ENCODE measurements around the gene BNC2.

The BNC2 gene

GRCh38 chr9:16715404-16715803 lies 155.1 kb downstream of the BNC2 start:
- DNase-seq (ENCODE audit: low read depth in 3 of 3) = no peak

GRCh38 chr9:16712787-16713186 lies 157.7 kb downstream of the BNC2 start:
- DNase-seq (ENCODE audit: low read depth in 3 of 3) = no peak

- DNase-seq (ENCODE audit: low read depth in 3 of 3) = no peak
Observed at GRCh38 chr9:16710888-16711287, 159.6 kb downstream of the BNC2 start.

- no peak for DNase-seq (ENCODE audit: low read depth in 3 of 3)
Observed at GRCh38 chr9:16709924-16710323, 160.5 kb downstream of the BNC2 start.

GRCh38 chr9:16708656-16709435 lies 161.6 kb downstream of the BNC2 start:
- DNase-seq (ENCODE audit: low read depth in 3 of 3) = no peak

GRCh38 chr9:16705111-16705604 lies 165.3 kb downstream of the BNC2 start:
- DNase-seq (ENCODE audit: low read depth in 3 of 3) = no peak

GRCh38 chr9:16704116-16705110 lies 166.1 kb downstream of the BNC2 start:
- no peak for DNase-seq (ENCODE audit: low read depth in 3 of 3)

GRCh38 chr9:16701347-16701746 lies 169.1 kb downstream of the BNC2 start:
- DNase-seq (ENCODE audit: low read depth in 3 of 3) = no peak

GRCh38 chr9:16693616-16694015 lies 176.9 kb downstream of the BNC2 start:
- DNase-seq (ENCODE audit: low read depth in 3 of 3) = no peak

- DNase-seq (ENCODE audit: low read depth in 3 of 3) = no peak
Observed at GRCh38 chr9:16690628-16691027, 179.8 kb downstream of the BNC2 start.

GRCh38 chr9:16690205-16690604 lies 180.3 kb downstream of the BNC2 start:
- no peak for DNase-seq (ENCODE audit: low read depth in 3 of 3)

GRCh38 chr9:16689351-16689938 lies 181.0 kb downstream of the BNC2 start:
- no peak for DNase-seq (ENCODE audit: low read depth in 3 of 3)

- no peak for DNase-seq (ENCODE audit: low read depth in 3 of 3)
Observed at GRCh38 chr9:16688814-16689213, 181.7 kb downstream of the BNC2 start.

GRCh38 chr9:16687678-16688369 lies 182.6 kb downstream of the BNC2 start:
- DNase-seq (ENCODE audit: low read depth in 3 of 3) = no peak

GRCh38 chr9:16683326-16683725 lies 187.1 kb downstream of the BNC2 start:
- no peak for DNase-seq (ENCODE audit: low read depth in 3 of 3)

- DNase-seq (ENCODE audit: low read depth in 3 of 3) = no peak
Observed at GRCh38 chr9:16682273-16682672, 188.2 kb downstream of the BNC2 start.

GRCh38 chr9:16681652-16681987 lies 188.8 kb downstream of the BNC2 start:
- no peak for DNase-seq (ENCODE audit: low read depth in 3 of 3)

GRCh38 chr9:16680975-16681651 lies 189.4 kb downstream of the BNC2 start:
- DNase-seq (ENCODE audit: low read depth in 3 of 3) = no peak

- no peak for DNase-seq (ENCODE audit: low read depth in 3 of 3)
Observed at GRCh38 chr9:16680541-16680940, 189.9 kb downstream of the BNC2 start.

GRCh38 chr9:16679327-16679821 lies 191.1 kb downstream of the BNC2 start:
- DNase-seq (ENCODE audit: low read depth in 3 of 3) = no peak

- no peak for DNase-seq (ENCODE audit: low read depth in 3 of 3)
Observed at GRCh38 chr9:16676519-16676918, 194.0 kb downstream of the BNC2 start.
